T-helper 2 cell treated with Interferon-gamma antibody and Interleukin-4, amounts not matched to agents 100 ng/mL and 5 ng/mL, for 36 hours (primary cell): ENCODE data around the gene DPPA3. TPM values are rescaled to one million over a fixed set of nuclear protein-coding genes. Genes with fewer than 3 reads are reported as not detected.
"Not testable (repeated sequence)": the region's sequence is repeated elsewhere in the genome, so short reads cannot be mapped to it uniquely, and the experiment has no call there.

Source experiments
- intact Hi-C: fragments of 100-400 bp; cut with micrococcal nuclease; formaldehyde crosslinking; loops from one replicate; pipeline ENCODE4 v1.15.1; 2023
- total RNA-seq: library from RNA; stranded (reverse); gene quantifications from 2 replicates; pipeline ENCODE4 v1.2.3, GENCODE V29; 2022

Gene DPPA3
- total RNA-seq, 1 donor from 2014 or later: not detected

DNA sequence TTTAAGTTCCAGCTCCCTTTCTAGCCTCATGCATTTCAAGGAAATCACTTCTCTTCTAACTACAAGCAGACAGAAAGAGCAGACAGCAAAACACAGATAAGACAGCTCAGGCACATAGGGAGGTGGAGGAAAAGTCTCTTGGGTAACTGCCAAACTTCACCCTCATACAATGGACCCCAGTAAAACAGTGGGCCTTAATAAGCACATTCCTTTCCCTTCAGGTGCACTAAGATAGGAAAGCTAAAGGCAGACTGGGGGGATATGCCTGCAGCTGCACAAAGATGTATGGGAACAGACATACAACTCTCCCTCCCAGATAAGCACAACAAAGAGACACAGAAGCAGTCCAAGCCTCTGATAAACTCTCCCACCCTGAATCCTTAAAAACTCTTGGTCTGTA, 19.8 kb downstream of the DPPA3 start:
- intact Hi-C loops: not testable (repeated sequence)

DNA sequence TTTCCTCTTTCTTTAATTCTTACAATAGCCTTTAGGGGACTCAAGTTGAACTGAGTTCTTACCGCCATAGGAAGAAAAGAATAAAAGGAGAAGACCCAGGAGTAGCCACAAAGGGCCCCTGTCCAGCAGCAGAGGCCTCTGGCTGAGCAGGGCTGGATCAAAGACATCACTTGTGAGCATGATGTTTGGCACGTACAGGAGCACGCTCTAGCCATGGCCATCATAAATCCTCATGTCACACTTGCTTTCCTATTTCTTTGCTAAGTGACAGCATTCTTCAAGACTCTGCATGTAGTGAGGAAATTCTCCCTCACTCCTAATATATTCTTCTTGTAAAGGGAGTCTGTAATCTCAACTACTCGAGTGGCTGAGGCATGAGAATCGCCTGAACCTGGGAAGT, 20.3 kb downstream of the DPPA3 start:
- intact Hi-C loops: no loop called here

DNA sequence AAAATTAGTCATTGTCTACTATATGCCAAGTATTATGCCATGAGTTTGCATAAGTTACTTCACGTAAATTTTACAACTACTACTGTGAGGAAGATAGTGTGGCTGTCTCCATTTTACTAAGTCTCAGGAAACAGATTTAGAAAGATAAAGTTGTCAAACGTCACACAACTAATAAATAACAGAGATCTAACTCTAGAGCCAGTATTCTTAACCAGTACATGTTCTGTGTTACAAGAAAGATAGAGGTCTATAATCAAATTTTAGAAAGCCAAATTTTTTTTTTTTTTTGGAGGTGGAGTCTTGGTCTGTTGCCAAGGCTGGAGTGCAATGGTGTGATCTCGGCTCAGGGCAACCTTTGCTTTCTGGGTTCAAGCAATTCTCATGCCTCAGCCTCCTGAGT, 21.8 kb downstream of the DPPA3 start:
- intact Hi-C loops: no loop called here

GRCh38 chr12:7747246-7747645, 36.0 kb downstream of the DPPA3 start, which contains the start of gene CLEC4C:
Gene CLEC4C, minus strand, starts transcription at chr12:7747375. Its CDS starts 27 bp downstream, at chr12:7747348.
- intact Hi-C loops: no loop called here

DNA sequence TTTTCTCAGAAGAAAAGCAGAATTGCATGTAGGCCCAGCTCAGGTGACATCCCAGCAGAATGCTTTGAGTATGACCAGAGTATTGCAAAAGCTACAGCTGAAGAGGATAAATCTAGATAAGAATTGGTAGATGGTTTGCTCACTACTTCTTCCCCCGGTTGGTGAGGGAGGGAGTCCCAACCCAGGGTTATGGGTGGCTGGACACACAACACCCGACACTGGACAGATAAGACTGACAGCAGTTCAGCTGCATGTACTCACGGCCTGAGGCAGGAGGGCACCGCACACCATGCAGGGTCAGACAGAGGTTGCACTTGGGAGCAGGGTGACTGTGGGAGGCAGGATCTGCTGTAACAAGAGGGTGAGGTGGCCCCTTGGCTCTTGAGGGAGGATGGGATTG, 37.6 kb downstream of the DPPA3 start:
- intact Hi-C loops: no loop called here

- intact Hi-C loops: no loop called here
These were observed 38.2 kb downstream of the DPPA3 start for GRCh38 chr12:7749442-7749841.

DNA sequence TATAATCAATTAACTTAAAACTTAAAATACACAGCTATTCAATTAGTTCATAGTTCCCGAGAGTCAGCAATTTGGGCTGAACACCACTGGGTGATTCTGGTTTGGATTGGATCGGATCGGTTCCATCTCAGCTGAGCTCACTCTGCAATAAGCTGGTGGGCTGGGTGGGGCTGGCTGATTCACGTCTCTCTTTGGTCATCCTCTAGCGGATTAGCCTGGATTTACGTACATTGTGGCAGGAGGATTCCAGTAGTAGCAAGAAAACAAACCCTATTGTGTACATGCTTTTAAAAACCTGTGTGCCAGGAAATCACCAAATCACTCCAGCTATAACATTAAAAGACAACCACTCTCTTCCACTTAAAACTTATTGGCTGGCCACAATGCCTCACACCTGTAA, 39.1 kb downstream of the DPPA3 start:
- intact Hi-C loops: no loop called here

- intact Hi-C loops: no loop called here
These were observed 40.2 kb downstream of the DPPA3 start for GRCh38 chr12:7751394-7751793.

- intact Hi-C loops: not testable (repeated sequence)
These were observed 41.0 kb downstream of the DPPA3 start for GRCh38 chr12:7751941-7752922.

- intact Hi-C loops: not testable (repeated sequence)
These were observed 44.4 kb downstream of the DPPA3 start for GRCh38 chr12:7755668-7756067.

GRCh38 chr12:7756993-7757392, 45.8 kb downstream of the DPPA3 start:
- intact Hi-C loops: no loop called here

- intact Hi-C loops: no loop called here
These were observed 47.5 kb downstream of the DPPA3 start for GRCh38 chr12:7758766-7759140.

Other genes starting within 250 kb of the DPPA3 start
- not detected in 2 replicates for gene CD163, start 207.7 kb upstream of the DPPA3 start, total RNA-seq
- not detected in 2 replicates for gene APOBEC1, start 45.5 kb upstream of the DPPA3 start, total RNA-seq
- not detected in 2 replicates for gene GDF3, start 15.7 kb upstream of the DPPA3 start, total RNA-seq
- not detected in 2 replicates for gene CLEC4C, start 35.9 kb downstream of the DPPA3 start, total RNA-seq
- not detected in 2 replicates for gene NANOGNB, start 53.8 kb downstream of the DPPA3 start, total RNA-seq
- not detected in 2 replicates for gene NANOG, start 78.0 kb downstream of the DPPA3 start, total RNA-seq
- gene SLC2A14, start 161.5 kb downstream of the DPPA3 start, total RNA-seq: 0.18 TPM in 1 of 2 replicates, not detected in the other
- 280 and 289 TPM in 2 replicates for gene SLC2A3, start 224.8 kb downstream of the DPPA3 start, total RNA-seq